IMR-90 (cell line): ENCODE data around the gene SLC39A8. TPM values are rescaled to one million over a fixed set of nuclear protein-coding genes. Genes with fewer than 3 reads are reported as not detected.

Experiments used
- ATAC-seq: fragments of 200-7000 bp; cut with Tn5 transposase; 2 replicates; pipeline ENCODE4 v1.9.1; 2020; ENCODE audit warnings: low read depth, mild to moderate bottlenecking, moderate library complexity
- BruUV-seq: library from RNA; stranded (reverse); fragments of 400-500 nt; replicated peaks from 2 replicates; lab custom pipeline; 2021; lab: Mats Ljungman, UMichigan
- CTCF ChIA-PET: fragments of 300-600 bp; formaldehyde crosslinking; extraction: SDS; loops from one replicate; lab custom pipeline; 2021; ENCODE audit warnings: antibody characterized with exemption; lab: Yijun Ruan, JAX
- POLR2A ChIA-PET: fragments of 300-600 bp; sonication (Branson Sonifier 250); formaldehyde crosslinking; loops from one replicate; lab custom pipeline; 2022; ENCODE audit warnings: antibody characterized with exemption; ENCODE audit not compliant: unreplicated experiment; lab: Charles Lee
- DNase-seq: peaks from one replicate; pipeline ENCODE4 v3.0.0; 2013
- H2AFZ ChIP-seq: replicated peaks from 2 replicates; pipeline ENCODE3; 2013; ENCODE audit warnings: low read length, mild to moderate bottlenecking; ENCODE audit not compliant: poor library complexity
- H2AK5ac ChIP-seq: 2 replicates; pipeline ENCODE4 v1.6.1; 2013; ENCODE audit warnings: low read depth, low read length, inconsistent platforms
- H2AK9ac ChIP-seq: replicated peaks from 2 replicates; pipeline ENCODE3; 2013; ENCODE audit warnings: mild to moderate bottlenecking, low read depth, low read length, moderate library complexity; ENCODE audit not compliant: poor library complexity
- H2BK120ac ChIP-seq: 2 replicates; pipeline ENCODE4 v1.6.1; 2013; ENCODE audit warnings: low read depth, low read length, inconsistent platforms
- H2BK15ac ChIP-seq: 3 replicates; pipeline ENCODE4 v1.6.1; 2013; ENCODE audit warnings: low read depth, low read length, inconsistent platforms
- H2BK20ac ChIP-seq: 2 replicates; pipeline ENCODE4 v1.6.1; 2013; ENCODE audit warnings: low read depth, mild to moderate bottlenecking, inconsistent platforms, low read length, moderate library complexity
- H2BK5ac ChIP-seq: 2 replicates; pipeline ENCODE4 v1.6.1; 2013; ENCODE audit warnings: mild to moderate bottlenecking, low read depth, low read length, inconsistent platforms; ENCODE audit not compliant: poor library complexity, severe bottlenecking
- H3K14ac ChIP-seq: replicated peaks from 2 replicates; pipeline ENCODE4 v1.6.1; 2013; ENCODE audit warnings: low read depth, low read length, inconsistent platforms
- H3K18ac ChIP-seq: 2 replicates; pipeline ENCODE4 v1.6.1; 2013; ENCODE audit warnings: low read depth, low read length, control low read depth
- H3K23ac ChIP-seq: 2 replicates; pipeline ENCODE4 v1.6.1; 2013; ENCODE audit warnings: low read depth, low read length, inconsistent platforms
- H3K27ac ChIP-seq: 2 replicates; pipeline ENCODE4 v1.5.1; 2013; ENCODE audit warnings: mild to moderate bottlenecking, control low read depth, low read length; ENCODE audit not compliant: insufficient read depth
- H3K27me3 ChIP-seq: 2 replicates; pipeline ENCODE4 v1.6.1; 2013; ENCODE audit warnings: low read length; ENCODE audit not compliant: control insufficient read depth, insufficient read depth
- H3K36me3 ChIP-seq: 2 replicates; pipeline ENCODE4 v1.6.1; 2013; ENCODE audit warnings: low read length, mixed read lengths; ENCODE audit not compliant: control insufficient read depth, insufficient read depth
- H3K4ac ChIP-seq: 2 replicates; pipeline ENCODE4 v1.6.1; 2013; ENCODE audit warnings: low read depth, low read length, inconsistent platforms
- H3K4me1 ChIP-seq: 2 replicates; pipeline ENCODE4 v1.6.1; 2013; ENCODE audit warnings: low read length, mixed read lengths; ENCODE audit not compliant: control insufficient read depth, insufficient read depth
- H3K4me2 ChIP-seq: 2 replicates; pipeline ENCODE4 v1.6.1; 2013; ENCODE audit warnings: low read depth, mild to moderate bottlenecking, control low read depth, low read length, moderate library complexity
- H3K4me3 ChIP-seq: 2 replicates; pipeline ENCODE4 v1.5.1; 2013; ENCODE audit warnings: low read depth, mild to moderate bottlenecking, control low read depth, low read length, moderate library complexity; ENCODE audit not compliant: insufficient read depth
- H3K56ac ChIP-seq: 2 replicates; pipeline ENCODE4 v1.6.1; 2013; ENCODE audit warnings: low read length, inconsistent platforms; ENCODE audit not compliant: insufficient read depth; ENCODE audit errors: extremely low read depth
- H3K79me1 ChIP-seq, 2 experiments: 2 replicates each; pipeline ENCODE4 v1.6.1; 2013; ENCODE audit warnings: low read length in 2 of 2, inconsistent platforms in 1 of 2, low read depth in 1 of 2
- H3K9ac ChIP-seq: 2 replicates; pipeline ENCODE4 v1.6.1; 2013; ENCODE audit warnings: low read depth, low read length, control low read depth
- H3K9me1 ChIP-seq: 2 replicates; pipeline ENCODE4 v1.6.1; 2013; ENCODE audit warnings: low read length, inconsistent platforms; ENCODE audit not compliant: insufficient read depth
- H3K9me3 ChIP-seq: 2 replicates; pipeline ENCODE4 v1.6.1; 2013; ENCODE audit warnings: low read length; ENCODE audit not compliant: control insufficient read depth, insufficient read depth
- H4K20me1 ChIP-seq: 2 replicates; pipeline ENCODE4 v1.6.1; 2013; ENCODE audit warnings: low read length, inconsistent platforms; ENCODE audit not compliant: insufficient read depth
- H4K5ac ChIP-seq: 2 replicates; pipeline ENCODE4 v1.6.1; 2013; ENCODE audit warnings: mild to moderate bottlenecking, low read depth, low read length, control low read depth
- H4K8ac ChIP-seq, 2 experiments: 2 replicates each; pipeline ENCODE4 v1.6.1; 2013; ENCODE audit warnings: low read depth in 2 of 2, low read length in 2 of 2, control low read depth in 1 of 2, inconsistent platforms in 1 of 2
- H4K91ac ChIP-seq: 2 replicates; pipeline ENCODE4 v1.6.1; 2013; ENCODE audit warnings: low read depth, low read length, inconsistent platforms; ENCODE audit not compliant: insufficient read depth
- MAFK ChIP-seq: IDR thresholded peaks from 2 replicates; pipeline ENCODE4 v1.6.1; 2012; ENCODE audit warnings: low read depth, low read length, improper control_type of control experiment
- WGBS, 2 experiments: methylation state at CpG; one replicate each; pipeline versions ENCODE4 v1.1.5 to v1.1.7; 2013; ENCODE audit warnings: missing lambda C conversion rate in 2 of 2; ENCODE audit not compliant: insufficient read length in 1 of 2; ENCODE audit errors: extremely low coverage in 2 of 2; 5-methylcytosine and 5-hydroxymethylcytosine counted together
- dilution Hi-C: fragments of 300-500 bp; cut with HindIII; formaldehyde crosslinking; loops from one replicate; pipeline ENCODE4 v1.14.3; 2018; ENCODE audit warnings: low sequenced_read_pairs; ENCODE audit not compliant: unreplicated experiment
- in situ Hi-C: fragments of 300-500 bp; cut with MboI; formaldehyde crosslinking; loops from 3 replicates; pipeline ENCODE4 v1.14.3; 2019; ENCODE audit warnings: low sequenced_read_pairs, inconsistent platforms, mixed read lengths
- intact Hi-C: fragments of 100-400 bp; cut with micrococcal nuclease; formaldehyde crosslinking; loops from 2 replicates; pipeline ENCODE4 v1.10.0; 2022
- polyA plus RNA-seq, 3 experiments: library from polyadenylated mRNA; depleted of rRNA; stranded (reverse); fragments of >200 nt; gene quantifications; 2 replicates each; pipeline ENCODE4 v1.2.3, GENCODE V29; 2012; ENCODE audit warnings: low replicate concordance in 1 of 3
- total RNA-seq: library from RNA; depleted of rRNA; stranded (reverse); fragments of >200 nt; gene quantifications from 2 replicates; pipeline ENCODE4 v1.2.3, GENCODE V29; 2012
- TF ChIP-seq, protein P1 (sequence below): fragments of 150-350 bp; IDR thresholded peaks from 2 replicates; pipeline ENCODE4 v1.6.1; 2016; ENCODE audit warnings: low read depth, mild to moderate bottlenecking, low read length, moderate library complexity, borderline replicate concordance

Gene SLC39A8
- total and polyA plus RNA-seq, 2 of the 4 experiments (the other 2 are of a cell fraction): 0.05 to 0.18 TPM

DNA sequence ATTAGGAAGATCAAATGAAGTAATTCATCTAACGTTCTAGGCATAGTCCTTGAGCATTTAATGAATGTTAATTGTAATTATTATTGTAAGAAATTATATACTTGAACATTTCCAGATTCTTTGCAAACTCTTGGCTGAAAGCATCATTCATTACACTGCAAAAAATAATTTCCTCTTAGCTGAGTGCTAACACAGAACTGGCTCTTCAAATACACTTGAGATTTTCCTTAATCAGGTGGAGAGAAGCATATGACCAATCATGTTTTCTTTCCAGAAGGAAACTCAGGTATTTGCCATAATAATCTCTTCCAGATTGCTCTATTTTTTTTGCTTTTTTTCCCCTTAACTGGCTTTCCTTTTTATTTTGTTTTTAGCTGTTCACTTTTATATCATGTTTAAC lies 42.5 kb downstream of the SLC39A8 start:
- POLR2A ChIA-PET: interaction anchor here (0.7 kb wide), 1 partner anchor 42 kb away, joined by 3 read pairs; no protein-coding TSS in a partner anchor
- Histone ChIP-seq H3K36me3 (no peaks in the 10 kb centered on the region), H3K14ac (no peak overlapping the region)

More for the DNA sequence above, 42.5 kb downstream of the SLC39A8 start:
- no peak overlapping the region for H3K4me3 ChIP-seq
- H3K4ac ChIP-seq: no peak overlapping the region
- no peak overlapping the region for H2AK5ac ChIP-seq
- H4K8ac ChIP-seq: no peak overlapping the region
- no peak overlapping the region for H3K18ac ChIP-seq
- in situ Hi-C loops: no loop called here
- dilution Hi-C loops: no loop called here
- no peaks in the 10 kb centered on the region for H4K20me1 ChIP-seq
- no peak overlapping the region for H3K56ac ChIP-seq
- TF ChIP-seq, protein P1, sequence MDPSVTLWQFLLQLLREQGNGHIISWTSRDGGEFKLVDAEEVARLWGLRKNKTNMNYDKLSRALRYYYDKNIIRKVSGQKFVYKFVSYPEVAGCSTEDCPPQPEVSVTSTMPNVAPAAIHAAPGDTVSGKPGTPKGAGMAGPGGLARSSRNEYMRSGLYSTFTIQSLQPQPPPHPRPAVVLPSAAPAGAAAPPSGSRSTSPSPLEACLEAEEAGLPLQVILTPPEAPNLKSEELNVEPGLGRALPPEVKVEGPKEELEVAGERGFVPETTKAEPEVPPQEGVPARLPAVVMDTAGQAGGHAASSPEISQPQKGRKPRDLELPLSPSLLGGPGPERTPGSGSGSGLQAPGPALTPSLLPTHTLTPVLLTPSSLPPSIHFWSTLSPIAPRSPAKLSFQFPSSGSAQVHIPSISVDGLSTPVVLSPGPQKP: no peak
- TF ChIP-seq MAFK: no peak
- H3K4me1 ChIP-seq: no peaks in the 10 kb centered on the region
- no peaks in the 10 kb centered on the region for H3K27me3 ChIP-seq
- H2BK15ac ChIP-seq: no peak overlapping the region
- no peak overlapping the region for H3K23ac ChIP-seq
- no peak overlapping the region for H2BK20ac ChIP-seq
- H3K9me1 ChIP-seq: no peaks in the 10 kb centered on the region
- no peak overlapping the region for H3K4me2 ChIP-seq
- BruUV-seq: no TSS peak
- DNase-seq (no peak), ATAC-seq (no peak)
- CTCF ChIA-PET: no interaction called here
- no peak overlapping the region for H2AFZ ChIP-seq
- no peak overlapping the region for H3K27ac ChIP-seq
- no peak overlapping the region for H4K91ac ChIP-seq
- H3K9me3 ChIP-seq: no peaks in the 10 kb centered on the region
- H4K5ac ChIP-seq: no peak overlapping the region
- no peaks in the 10 kb centered on the region for H3K79me1 ChIP-seq
- H2BK5ac ChIP-seq: no peak overlapping the region
- intact Hi-C loops: no loop called here
- H2BK120ac ChIP-seq: no peak overlapping the region
- no peak overlapping the region for H2AK9ac ChIP-seq
- WGBS, 2 experiments: no CpG with 5 or more reads among the region's 1 CpG
- no peak overlapping the region for H3K9ac ChIP-seq
